ENCODE measurements around the gene GPR142.

GPR142 gene, protein sequence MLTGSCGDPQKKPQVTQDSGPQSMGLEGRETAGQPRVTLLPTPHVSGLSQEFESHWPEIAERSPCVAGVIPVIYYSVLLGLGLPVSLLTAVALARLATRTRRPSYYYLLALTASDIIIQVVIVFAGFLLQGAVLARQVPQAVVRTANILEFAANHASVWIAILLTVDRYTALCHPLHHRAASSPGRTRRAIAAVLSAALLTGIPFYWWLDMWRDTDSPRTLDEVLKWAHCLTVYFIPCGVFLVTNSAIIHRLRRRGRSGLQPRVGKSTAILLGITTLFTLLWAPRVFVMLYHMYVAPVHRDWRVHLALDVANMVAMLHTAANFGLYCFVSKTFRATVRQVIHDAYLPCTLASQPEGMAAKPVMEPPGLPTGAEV

GRCh38 chr17:74367206-74367605 lies at the start of gene GPR142:
Gene GPR142, plus strand, starts transcription at chr17:74367506. Its CDS starts 2,035 bp downstream, at chr17:74369541.
- Histone ChIP-seq H3K4me1 (ENCODE audit: insufficient read depth, low read length) (peaks cover 18% of the 10 kb centered on the region; the same call in 1 of the 2 replicates), H3K36me3 (ENCODE audit: insufficient read depth, low read length) (no peaks in the 10 kb centered on the region), H3K9ac (ENCODE audit: low read depth, low read length) (no peak within 1 kb of the TSS), H3K9me3 (ENCODE audit: control insufficient read depth, insufficient read depth, low read length) (no peaks in the 10 kb centered on the region)

DNA sequence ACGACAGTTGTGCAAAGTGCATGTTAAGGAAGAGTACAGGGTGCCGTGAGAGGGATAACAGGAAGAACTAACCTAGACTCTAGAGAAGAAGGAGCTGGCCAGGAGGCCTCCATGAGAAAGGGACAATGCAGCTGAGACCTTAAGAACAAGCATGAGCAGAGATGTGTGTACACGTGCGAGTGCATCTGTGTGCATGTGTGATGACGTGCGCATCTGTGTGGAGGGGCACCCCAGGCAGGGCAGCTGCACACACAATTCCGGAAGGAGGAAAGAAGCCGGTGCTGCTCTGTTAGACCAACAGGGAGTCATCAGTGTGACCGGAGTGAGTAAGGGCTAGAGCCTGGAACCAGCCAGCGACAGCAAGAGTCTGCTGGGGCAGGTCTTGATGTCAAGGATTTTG lies 48.9 kb upstream of the GPR142 start:
- Histone ChIP-seq H3K9ac (ENCODE audit: low read depth, low read length) (no peak overlapping the region), H3K36me3 (ENCODE audit: insufficient read depth, low read length) (no peaks in the 10 kb centered on the region), H3K9me3 (ENCODE audit: control insufficient read depth, insufficient read depth, low read length) (no peaks in the 10 kb centered on the region), H3K4me1 (ENCODE audit: insufficient read depth, low read length) (no peaks in the 10 kb centered on the region)

GRCh38 chr17:74324521-74324920 lies 42.8 kb upstream of the GPR142 start:
- H3K36me3 ChIP-seq (ENCODE audit: insufficient read depth, low read length): no peaks in the 10 kb centered on the region
- H3K9ac ChIP-seq (ENCODE audit: low read depth, low read length): no peak overlapping the region
- no peaks in the 10 kb centered on the region for H3K9me3 ChIP-seq (ENCODE audit: control insufficient read depth, insufficient read depth, low read length)
- peaks cover 10% of the 10 kb centered on the region; the same call in 1 of the 2 replicates for H3K4me1 ChIP-seq (ENCODE audit: insufficient read depth, low read length)

GRCh38 chr17:74325376-74325742 lies 41.9 kb upstream of the GPR142 start:
- Histone ChIP-seq H3K4me1 (ENCODE audit: insufficient read depth, low read length) (peaks cover 10% of the 10 kb centered on the region; the same call in 1 of the 2 replicates), H3K36me3 (ENCODE audit: insufficient read depth, low read length) (no peaks in the 10 kb centered on the region), H3K9ac (ENCODE audit: low read depth, low read length) (peak overlapping the region; percentile 66; the same call in 1 of the 2 replicates), H3K9me3 (ENCODE audit: control insufficient read depth, insufficient read depth, low read length) (no peaks in the 10 kb centered on the region)

DNA sequence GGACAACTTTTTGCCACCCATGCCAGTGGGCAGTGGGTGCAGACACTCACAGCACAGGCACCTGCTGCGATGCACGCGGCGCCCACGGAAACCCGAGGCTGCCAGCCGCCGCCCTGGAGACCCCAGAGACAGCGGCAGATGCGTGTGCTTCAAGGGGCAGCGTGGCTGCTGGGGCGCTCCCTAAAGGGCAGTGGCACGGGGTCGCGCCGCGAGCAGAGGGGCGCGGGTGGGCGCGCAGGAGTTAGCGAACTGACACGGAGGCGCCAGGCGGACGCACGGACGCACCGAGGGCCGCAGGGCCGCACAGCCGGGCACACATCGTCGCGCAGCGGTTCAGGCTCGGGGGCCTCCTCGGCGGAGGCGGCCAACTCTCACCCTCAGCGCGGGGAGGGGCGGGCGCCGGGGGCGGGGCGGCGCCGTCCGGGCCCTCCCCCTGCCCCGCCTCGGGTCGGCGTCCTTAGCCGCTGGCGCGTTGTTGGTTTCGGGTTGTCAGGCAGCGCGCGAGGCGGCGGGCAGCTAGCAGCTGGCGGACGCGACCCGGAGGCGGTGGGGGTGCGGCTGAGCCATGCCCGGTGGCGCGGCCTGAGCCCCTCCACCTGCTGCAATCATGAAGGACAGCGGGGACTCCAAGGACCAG lies 41.4 kb upstream of the GPR142 start, which contains the start of gene KIF19:
TSS of gene KIF19 (plus strand) at position 484 of the 637 bp plus-strand sequence. CDS start at position 608, 124 bp downstream.
- no peaks in the 10 kb centered on the region for H3K9me3 ChIP-seq (ENCODE audit: control insufficient read depth, insufficient read depth, low read length)
- peaks cover 10% of the 10 kb centered on the region; the same call in 1 of the 2 replicates for H3K4me1 ChIP-seq (ENCODE audit: insufficient read depth, low read length)
- H3K36me3 ChIP-seq (ENCODE audit: insufficient read depth, low read length): no peaks in the 10 kb centered on the region
- H3K9ac ChIP-seq (ENCODE audit: low read depth, low read length): peak within 1 kb of the TSS; percentile 66; the same call in 1 of the 2 replicates

DNA sequence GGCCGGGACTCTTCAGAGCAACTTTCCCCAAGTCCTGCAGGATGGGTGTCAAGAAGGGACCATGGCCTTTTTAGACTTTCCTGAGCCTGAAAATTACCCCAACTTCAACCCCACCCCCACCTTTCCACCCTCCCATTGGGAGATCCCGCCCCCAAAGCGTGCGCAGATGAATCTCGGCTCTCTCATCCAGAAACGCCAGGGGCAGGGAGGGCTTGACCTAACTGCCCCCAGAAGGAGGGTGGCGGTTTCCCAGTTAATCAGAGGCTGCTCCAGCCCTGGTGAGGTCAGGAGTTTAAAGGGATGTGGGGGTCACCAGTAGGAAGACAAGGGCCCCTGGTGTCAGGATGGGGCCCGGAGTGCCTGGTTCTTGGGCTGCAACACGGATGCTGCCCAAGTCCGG lies 40.8 kb upstream of the GPR142 start:
- Histone ChIP-seq H3K4me1 (ENCODE audit: insufficient read depth, low read length) (peaks cover 10% of the 10 kb centered on the region; the same call in 1 of the 2 replicates), H3K9me3 (ENCODE audit: control insufficient read depth, insufficient read depth, low read length) (no peaks in the 10 kb centered on the region), H3K9ac (ENCODE audit: low read depth, low read length) (peak overlapping the region; percentile 66; the same call in 1 of the 2 replicates), H3K36me3 (ENCODE audit: insufficient read depth, low read length) (no peaks in the 10 kb centered on the region)

GRCh38 chr17:74328487-74328886 lies 38.8 kb upstream of the GPR142 start:
- Histone ChIP-seq H3K4me1 (ENCODE audit: insufficient read depth, low read length) (peaks cover 21% of the 10 kb centered on the region; the same call in 1 of the 2 replicates), H3K9me3 (ENCODE audit: control insufficient read depth, insufficient read depth, low read length) (no peaks in the 10 kb centered on the region; the same call in 1 of the 2 replicates), H3K9ac (ENCODE audit: low read depth, low read length) (no peak overlapping the region), H3K36me3 (ENCODE audit: insufficient read depth, low read length) (no peaks in the 10 kb centered on the region)

DNA sequence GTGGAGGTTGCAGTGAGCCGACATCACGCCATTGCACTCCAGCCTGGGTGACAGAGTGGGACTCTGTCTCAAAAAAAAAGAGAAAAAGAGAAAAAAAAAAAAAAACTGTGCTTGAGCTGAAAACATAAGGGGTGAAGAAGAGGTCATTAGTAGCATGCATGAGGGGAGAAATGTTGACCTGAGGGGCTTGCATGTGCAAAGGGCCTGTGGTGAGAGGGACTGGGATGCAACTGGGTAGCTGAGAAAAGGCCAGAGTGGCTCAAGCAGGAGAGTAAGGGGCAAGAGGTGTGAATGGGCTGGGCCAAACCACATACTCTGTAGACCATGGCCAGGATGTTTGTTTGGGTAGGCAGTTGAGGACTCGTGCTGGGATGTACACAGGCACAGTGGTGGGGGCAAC lies 37.9 kb upstream of the GPR142 start:
- Histone ChIP-seq H3K36me3 (ENCODE audit: insufficient read depth, low read length) (no peaks in the 10 kb centered on the region), H3K9ac (ENCODE audit: low read depth, low read length) (no peak overlapping the region), H3K9me3 (ENCODE audit: control insufficient read depth, insufficient read depth, low read length) (peaks cover 6% of the 10 kb centered on the region; the same call in 1 of the 2 replicates), H3K4me1 (ENCODE audit: insufficient read depth, low read length) (peaks cover 21% of the 10 kb centered on the region; the same call in 1 of the 2 replicates)

GRCh38 chr17:74330446-74330845 lies 36.9 kb upstream of the GPR142 start:
- Histone ChIP-seq H3K9me3 (ENCODE audit: control insufficient read depth, insufficient read depth, low read length) (peaks cover 12% of the 10 kb centered on the region; the same call in 1 of the 2 replicates), H3K36me3 (ENCODE audit: insufficient read depth, low read length) (no peaks in the 10 kb centered on the region), H3K9ac (ENCODE audit: low read depth, low read length) (no peak overlapping the region), H3K4me1 (ENCODE audit: insufficient read depth, low read length) (peaks cover 20% of the 10 kb centered on the region; the same call in 1 of the 2 replicates)

GRCh38 chr17:74332017-74332650 lies 35.2 kb upstream of the GPR142 start:
- Histone ChIP-seq H3K9me3 (ENCODE audit: control insufficient read depth, insufficient read depth, low read length) (peaks cover 12% of the 10 kb centered on the region; the same call in 1 of the 2 replicates), H3K36me3 (ENCODE audit: insufficient read depth, low read length) (no peaks in the 10 kb centered on the region), H3K9ac (ENCODE audit: low read depth, low read length) (no peak overlapping the region), H3K4me1 (ENCODE audit: insufficient read depth, low read length) (peaks cover 12% of the 10 kb centered on the region; the same call in 1 of the 2 replicates)

- Histone ChIP-seq H3K4me1 (ENCODE audit: insufficient read depth, low read length) (peaks cover 11% of the 10 kb centered on the region; the same call in 1 of the 2 replicates), H3K36me3 (ENCODE audit: insufficient read depth, low read length) (no peaks in the 10 kb centered on the region), H3K9me3 (ENCODE audit: control insufficient read depth, insufficient read depth, low read length) (peaks cover 12% of the 10 kb centered on the region; the same call in 1 of the 2 replicates), H3K9ac (ENCODE audit: low read depth, low read length) (no peak overlapping the region)
These were observed 34.5 kb upstream of the GPR142 start for GRCh38 chr17:74332763-74333283.

DNA sequence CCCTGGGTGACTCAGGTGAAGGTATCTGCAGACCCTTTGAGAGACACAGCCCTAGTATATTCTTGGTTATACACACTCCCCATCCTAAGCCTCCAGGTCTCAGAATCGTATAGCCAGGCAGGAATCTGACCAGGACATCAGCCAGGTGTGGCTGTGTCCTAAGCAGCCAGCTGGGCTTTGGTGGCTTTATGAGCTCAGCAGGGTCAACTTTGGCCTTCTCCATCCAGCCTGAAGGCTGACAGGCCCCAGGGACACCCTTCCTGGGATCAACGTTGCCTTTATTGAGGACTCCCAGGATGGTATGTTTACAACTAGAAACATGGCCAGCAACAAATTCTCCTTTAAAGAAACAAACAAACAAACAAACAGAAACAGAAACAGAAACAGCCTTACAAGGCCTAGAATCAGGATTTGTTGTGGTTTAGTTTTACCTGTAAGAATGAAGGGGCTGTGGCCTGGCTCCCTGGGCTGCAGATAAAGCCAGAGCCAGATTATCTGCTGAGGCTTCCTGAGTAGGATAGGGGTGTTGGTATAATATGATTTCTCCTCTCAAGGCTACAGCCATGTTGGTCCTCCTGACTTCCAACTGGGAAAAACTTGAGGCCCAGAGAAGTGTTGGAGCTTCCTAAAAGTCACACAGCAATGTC lies 32.8 kb upstream of the GPR142 start:
- Histone ChIP-seq H3K9ac (ENCODE audit: low read depth, low read length) (no peak overlapping the region), H3K4me1 (ENCODE audit: insufficient read depth, low read length) (peaks cover 11% of the 10 kb centered on the region; the same call in 1 of the 2 replicates), H3K9me3 (ENCODE audit: control insufficient read depth, insufficient read depth, low read length) (peaks cover 12% of the 10 kb centered on the region; the same call in 1 of the 2 replicates), H3K36me3 (ENCODE audit: insufficient read depth, low read length) (no peaks in the 10 kb centered on the region)

DNA sequence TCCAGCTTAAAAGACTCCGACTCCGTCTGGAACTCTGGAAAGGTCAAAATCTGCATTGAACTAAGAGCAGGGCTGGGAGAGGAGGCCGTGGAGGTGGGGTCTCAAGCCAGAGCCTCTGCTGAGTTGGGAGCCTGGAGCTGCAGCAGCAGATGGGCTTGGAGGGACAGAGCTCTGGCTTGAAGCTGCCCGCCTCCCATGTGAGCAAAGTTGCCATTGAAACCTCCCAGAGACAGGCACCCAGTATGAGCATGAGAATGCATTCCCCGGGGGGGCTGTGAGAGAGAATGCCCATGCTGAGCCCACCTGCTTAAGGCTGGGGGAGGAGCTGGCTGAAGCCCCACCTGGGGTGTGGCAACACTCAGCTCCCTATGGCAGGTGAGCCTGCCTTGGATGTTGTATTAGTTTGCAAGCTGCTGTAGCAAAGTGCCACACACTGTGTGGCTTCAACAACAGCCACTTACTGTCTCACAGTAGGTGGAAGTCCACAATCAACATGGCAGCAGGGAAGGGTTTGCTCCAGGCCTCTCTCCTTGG lies 31.7 kb upstream of the GPR142 start:
- Histone ChIP-seq H3K36me3 (ENCODE audit: insufficient read depth, low read length) (no peaks in the 10 kb centered on the region), H3K9me3 (ENCODE audit: control insufficient read depth, insufficient read depth, low read length) (peaks cover 12% of the 10 kb centered on the region; the same call in 1 of the 2 replicates), H3K4me1 (ENCODE audit: insufficient read depth, low read length) (peaks cover 15% of the 10 kb centered on the region; the same call in 1 of the 2 replicates), H3K9ac (ENCODE audit: low read depth, low read length) (no peak overlapping the region)
